Activated effector memory CD4-positive, alpha-beta T cell treated with anti-CD3 and anti-CD28 coated beads, Interleukin-2, amount 50 U/mL, for 16 hours (primary cell): ENCODE data around the gene HTRA3.

Source experiments
- DNase-seq: peaks from one replicate; pipeline ENCODE4 v3.0.0-alpha.2; 2020

Gene HTRA3

DNA sequence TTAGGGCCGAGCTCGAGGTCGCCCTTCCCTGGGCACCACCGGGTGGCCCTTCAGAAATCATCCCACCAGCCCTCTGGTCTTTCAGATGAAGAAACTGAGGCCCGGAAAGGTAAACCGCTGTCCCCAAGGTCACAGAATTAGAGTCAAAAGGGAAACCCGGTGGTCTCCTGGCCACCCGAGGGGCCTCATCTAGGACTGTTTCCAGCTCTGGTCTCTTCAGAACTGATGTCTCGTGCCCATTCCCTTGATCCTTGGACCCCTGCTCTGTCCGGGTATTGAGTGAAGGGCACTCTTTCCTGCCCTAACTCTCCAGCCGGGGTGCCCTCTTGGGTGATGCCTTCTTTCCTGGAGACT, 841 bp downstream of the HTRA3 start:
- no peak for DNase-seq

DNA sequence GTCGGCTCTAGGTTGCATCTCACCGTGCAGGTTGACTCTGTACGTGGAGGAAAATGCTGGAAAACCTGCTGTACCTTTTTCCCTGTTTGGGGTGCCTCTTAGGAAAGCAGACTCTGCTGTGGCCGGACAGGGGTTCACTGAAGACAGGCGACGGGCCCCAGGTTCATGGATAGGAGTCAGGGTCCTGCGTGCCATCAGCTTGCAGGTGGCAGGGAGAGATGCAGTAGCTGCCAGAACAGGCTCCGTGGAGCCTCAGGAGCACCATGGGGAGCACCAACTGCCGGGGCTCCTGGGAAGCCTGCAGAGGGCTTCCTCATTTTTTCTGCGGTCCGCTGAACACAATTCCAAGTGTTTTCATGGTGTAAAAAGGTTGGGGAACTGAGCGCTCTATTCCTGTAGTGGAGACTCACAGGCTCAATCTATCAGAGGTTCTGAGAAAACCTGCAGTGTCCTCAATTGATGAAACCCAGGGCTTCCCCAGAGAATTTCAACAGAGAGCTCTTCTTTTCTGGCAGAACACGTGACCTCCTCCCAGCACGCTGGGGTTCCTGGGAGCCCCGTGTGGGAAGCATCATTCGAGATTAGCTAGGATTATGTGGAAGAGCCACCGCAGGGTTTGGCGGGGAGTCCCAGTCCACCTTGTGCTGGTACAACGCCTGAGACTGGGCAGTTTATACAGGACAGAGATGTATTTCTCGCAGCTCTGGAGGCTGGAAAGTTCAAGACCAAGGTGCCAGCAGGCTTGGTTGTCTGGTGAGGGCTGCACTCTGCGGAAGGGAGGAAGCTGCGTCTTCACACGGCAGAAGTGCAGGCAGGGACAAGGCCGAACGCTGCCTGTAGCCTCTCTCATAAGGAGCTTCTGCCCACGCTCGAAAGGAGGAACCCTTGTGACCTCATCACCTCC, 1.6 kb downstream of the HTRA3 start:
- no peak for DNase-seq

DNA sequence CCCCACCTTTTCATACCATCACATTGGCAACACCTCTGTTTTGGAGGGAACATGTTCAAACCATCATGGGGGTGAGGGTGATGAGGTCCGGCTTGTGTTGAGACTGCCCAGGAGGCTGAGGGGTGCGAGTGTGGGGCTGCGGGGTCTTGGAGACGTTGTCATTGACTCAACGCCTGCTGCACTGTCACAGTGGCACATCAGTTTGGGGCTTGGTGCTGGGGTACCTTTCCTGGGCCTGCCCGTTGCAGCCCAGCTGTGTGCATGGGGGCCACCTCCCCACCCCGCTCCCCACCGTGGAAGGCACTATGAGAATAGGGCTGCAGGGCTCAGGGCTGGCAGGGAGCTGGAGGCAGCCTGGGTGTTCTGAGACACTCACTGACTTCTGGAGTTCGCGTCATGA, 2.3 kb downstream of the HTRA3 start:
- no peak for DNase-seq

DNA sequence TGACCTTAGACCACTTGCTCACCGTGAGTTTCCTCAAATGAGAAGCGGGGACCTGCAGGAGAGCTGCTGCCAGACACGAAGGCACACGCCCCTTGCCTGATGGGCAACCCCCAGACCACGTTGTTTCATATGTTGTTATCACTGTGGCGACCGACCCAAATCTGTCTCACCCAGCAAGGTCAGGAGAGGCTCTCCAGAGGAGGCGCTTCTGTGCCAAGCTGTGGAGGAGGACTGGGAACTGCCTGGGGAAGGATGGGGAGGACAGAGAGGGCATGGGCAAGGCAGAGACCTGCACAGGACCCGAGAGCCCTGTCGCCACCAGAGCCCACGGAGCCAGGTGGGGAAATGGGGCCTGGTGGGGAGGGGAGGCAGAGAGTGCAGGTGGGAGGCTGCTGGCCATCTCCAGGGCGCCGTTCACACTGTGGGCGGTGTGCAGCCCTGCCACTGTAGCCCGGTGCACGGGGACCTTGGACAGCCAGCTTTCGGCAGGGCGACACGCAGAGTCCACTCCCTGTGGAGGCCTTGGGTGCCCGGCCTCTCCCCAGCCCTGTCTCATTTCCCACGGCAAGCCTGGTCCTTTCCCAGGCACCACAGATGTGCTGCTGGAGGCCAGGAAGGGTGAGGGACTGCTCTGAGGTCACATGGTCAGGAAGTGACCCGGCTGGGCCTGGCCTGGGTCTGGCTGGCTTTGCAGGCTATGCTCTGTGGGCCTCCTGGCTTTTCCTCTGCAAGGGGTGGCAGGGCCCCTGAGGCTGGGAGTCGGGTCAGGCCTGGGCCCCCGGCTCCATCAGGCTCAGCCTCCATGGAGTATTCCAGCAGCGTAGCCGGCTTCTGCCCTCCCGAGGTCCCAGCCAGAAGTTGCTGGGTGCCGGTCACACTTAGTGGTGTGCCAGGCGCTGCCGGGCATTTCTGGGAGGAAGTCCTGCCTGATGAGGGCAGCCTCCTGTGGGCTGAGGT, 3.2 kb downstream of the HTRA3 start:
- DNase-seq, result no peak

DNA sequence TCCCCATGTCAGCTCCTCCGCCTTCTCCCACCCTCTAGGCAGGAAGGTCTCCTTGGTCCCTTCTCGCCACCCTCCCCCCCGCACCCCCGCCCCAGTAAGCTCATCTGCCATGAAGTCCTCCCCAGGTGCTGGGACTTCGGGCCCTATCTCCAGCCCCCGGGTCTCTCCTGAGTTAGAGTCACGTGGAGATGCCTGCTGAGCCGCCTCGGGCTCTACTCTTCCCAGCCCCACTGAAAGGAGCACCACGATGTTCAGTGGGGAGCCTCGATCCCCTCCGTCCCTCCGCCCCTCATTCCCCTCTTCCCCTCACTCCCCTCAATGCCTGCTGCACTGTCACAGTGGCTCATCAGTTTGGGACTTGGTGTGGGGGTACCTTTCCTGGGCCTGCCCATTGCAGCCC, 3.9 kb downstream of the HTRA3 start:
- DNase-seq, result no peak

DNA sequence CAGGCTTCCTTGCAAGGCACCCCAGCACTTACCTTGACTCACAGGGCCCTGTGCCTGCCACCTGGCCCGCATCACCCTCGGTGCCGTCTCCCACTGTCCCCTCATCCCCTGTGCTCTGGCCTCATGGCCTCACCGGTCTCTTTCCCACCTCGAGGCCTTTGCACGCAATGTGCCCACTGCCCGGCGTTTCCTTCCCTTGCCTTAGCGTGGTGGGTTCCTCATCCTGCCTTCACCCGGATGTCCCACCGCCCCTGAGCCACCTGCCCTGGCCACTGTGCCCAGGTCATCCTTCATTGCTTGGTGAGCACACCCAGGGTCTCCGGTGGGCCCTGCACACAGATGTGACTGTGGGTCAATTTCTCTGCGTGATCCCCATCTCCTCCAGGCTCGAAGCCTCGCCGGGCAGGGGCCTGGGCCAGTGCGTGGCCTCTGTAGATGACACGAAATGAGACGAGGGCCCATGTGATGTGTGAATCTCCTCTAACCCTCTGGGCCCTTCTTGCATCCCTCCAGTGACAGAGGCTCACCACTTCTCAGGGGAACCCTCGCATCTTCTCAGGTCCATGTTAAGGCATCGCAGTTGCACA, 4.6 kb downstream of the HTRA3 start:
- no peak for DNase-seq

DNA sequence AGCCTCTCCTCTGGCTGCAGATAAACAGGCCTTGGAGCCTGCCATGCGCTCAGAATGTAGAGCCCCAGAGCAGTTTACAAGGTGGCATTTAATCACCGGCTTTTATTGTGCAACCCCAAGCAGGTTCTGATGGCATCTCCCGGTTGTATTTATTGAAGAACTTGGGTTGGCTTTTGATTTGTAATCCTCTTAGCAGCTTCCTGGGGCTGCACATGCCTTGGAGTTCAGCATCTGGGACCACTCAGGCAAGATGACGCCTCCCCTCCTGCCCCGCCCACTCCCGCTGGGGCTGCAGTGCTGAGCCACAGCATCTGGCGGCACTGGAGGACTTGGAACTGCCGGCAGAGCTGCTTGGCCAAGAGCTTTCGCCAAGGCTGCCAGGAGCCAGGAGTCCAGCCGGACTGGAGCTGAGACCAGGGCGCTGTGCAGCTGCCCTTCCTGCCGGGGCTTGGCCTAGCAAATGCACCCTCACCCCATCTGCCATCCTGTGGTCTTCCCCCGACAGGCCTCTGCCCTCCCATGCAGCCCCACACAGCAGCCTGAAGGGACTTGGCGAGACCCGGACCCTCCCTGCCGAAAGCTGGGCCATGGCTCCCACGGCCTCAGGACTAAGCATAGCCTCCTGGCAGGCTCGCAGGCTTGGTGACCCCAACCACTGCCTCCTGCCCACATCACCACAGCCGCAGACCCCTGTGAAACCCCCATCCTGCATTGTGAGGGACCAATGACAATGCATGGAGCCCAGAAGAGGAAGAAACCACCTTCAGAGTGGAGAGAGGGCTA, 5.4 kb downstream of the HTRA3 start:
- DNase-seq, result no peak

DNA sequence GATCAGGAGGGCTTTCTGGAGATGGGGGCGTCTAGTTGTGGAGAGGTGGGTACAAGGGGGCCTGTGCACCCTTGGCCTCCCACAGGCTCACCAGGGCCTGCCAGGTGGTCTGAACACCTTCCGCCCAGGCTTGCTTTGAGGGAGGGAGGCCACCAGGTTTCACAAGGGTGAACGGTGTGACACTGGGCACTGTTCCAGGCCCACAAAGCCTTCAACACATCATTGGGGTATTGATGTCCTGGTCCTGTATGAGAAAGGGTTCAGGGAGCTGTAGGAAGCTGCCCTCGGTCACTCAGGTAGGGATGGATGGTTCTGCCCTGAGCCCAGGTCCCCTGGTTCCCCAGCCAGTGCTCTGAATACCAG, 6.0 kb downstream of the HTRA3 start:
- no peak for DNase-seq

DNA sequence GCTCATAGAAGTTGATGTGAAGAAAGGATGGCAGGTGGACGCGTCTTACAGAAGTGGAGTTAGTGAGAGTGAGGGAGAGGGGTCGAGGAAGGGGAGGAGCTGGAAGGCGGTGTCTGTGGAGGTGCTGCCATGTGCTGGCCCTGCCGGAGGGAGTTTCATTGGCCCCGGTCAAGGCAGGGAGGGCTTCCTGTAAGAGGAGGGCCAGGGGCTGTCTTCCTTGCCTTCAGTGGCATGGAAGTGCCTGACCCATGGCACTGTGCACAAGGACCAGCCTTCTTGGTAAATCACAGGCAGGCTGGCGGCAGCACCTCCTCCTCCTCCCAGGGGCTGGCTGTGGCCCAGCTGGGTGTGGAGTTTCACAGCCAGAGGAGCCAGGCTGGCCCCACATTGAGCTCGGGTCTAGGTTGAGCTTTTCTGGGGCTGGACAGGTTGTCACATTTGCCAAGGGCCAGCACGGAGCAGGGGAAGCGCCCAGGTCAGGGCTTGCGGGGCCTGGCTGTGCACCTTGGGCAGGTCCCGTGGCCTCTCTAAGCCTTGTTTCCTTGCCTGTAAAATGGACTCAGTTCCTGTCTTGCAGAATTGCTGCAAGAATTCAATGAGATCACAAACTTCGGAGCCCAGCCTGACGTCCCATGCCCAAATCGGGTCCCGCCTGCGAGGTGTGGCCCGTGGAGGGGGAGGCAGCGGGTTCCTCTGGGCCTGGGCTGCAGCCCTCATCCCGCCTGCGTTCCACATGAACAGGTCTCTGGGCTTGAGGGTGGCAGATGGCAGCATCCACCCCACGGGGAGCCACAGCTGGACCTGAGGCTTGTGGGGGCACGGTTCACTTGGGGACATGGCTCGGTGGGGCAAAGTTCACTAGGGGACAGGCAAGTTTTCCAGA, 7.0 kb downstream of the HTRA3 start:
- no peak for DNase-seq

DNA sequence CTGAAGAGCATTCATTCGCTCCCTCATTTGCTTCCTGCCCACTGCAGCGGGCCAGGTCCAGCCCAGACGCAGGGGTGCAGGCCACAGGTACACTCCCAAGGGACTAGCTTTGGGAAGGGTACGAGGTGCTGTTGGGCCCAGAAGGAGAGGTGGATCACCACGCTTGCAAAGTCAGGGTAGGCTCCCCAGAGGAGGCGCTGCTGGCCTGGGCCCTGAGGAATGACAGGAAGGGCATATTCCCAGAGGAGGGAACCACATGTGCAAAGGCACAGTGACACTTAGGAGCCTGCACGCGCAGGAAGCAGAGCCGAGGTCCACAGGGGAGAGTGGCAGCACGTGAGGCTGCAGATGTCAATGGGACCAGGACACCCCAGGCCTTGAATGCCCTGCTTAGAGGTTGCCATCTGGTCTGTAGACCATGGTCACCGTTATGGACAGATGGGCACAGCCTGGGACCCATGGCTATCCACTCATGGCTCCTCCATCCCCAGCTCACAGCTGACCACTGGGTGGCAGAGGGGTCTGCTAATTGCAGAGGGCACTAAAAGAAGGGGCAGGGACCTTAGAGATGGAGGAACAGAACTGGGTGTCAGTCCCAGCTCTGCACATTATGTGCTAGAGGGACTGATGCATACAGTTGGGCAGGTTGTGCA, 7.9 kb downstream of the HTRA3 start:
- DNase-seq, result no peak

DNA sequence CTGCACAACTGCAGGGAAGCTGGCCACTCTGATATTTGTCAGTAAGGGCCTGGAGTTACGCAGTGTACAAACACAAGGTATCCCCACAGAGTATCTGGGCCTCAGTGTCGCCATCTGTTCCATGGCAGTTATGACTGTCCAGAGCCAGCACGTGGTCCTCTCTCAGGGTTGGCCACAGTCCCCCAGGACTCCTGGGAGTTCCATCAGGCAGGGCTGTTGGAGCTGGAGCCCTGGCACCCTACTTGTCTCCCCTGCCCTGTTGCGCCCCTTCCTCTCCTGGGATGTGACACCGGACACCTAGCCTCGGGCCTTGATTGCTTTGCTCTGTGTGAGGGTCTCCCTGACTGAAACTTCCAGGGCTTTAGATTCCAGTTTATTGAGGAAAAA, 8.4 kb downstream of the HTRA3 start:
- no peak for DNase-seq

DNA sequence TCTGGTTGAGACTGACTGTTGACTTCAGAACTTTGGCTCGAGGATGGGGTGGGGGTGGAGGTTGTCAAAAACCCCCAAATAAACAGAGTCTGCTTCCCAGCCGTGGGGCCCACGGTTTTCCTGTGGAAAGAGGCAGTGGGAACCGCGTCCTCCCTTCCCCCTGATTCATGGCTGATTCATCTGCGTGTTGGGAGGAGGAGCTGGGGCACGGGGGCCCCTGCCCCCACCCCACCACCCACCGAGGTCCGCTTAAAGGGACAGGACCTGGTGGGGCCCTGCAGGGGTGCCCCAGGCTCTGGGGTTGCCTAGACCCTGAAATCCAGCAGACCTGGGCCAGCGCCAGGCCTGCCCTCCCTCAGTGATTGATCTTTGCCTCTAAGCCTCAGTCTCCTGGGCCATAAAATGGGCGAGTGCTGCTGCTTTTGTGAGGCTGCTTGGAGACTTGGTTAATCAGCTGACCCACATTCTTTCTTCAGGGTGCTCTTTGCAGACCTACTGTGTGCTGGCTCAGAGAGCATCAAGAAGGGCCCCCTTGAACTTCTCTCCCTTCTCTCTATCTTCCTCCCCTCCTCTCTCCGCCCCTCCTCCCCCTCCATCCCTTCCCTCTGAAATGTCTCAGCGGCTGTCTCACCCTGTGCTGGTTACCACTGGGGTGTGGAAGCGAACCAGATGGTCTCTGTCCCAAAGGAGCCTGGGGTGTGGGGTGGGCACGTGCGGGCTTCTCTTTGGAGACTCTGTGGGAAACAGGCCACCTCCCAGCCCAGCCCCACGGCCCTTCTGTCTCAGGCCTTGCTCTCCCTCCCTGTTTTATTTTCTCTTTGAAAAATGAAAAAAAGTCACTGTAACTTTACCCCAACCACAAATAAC, 9.1 kb downstream of the HTRA3 start:
- no peak for DNase-seq

DNA sequence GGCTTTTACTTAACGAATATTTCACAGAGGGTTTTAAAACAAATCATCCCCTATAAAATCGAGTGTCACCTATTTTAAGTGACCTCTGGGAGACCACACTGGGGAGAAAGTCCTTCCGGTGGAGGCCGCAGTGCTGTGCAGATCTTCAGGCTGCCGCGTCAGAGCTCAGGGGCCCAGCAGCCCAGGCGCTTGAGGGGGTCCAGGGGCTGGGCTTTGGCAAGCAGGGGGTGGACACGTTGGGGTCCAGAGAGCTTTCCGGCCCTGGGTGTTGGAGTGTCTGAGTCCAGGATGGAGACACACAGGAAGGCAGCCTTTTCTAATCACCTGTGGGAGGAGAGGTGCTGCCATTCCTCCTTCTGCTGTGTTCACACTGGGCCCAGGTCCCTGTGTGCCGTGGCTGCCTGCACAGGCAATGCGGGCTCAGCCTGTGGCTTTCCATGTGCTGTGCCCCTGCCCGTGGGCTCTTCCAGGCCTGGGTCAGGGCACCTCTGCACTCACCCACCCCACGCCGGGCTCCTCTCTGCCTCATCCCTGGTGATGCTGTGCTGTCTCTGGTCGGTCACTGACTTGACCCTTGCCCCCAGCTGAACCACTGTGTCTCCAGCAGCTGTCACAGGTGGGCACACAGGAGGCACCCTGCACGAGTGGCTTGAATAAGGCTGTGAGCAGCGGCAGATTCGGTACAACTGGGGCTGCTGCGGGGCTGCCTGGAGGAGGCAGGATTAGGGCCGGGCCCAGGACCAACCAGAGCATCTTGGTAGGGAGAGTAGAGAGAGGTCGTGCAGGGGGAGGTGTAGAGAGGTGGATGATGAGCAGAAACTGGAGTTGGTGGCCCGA, 10.0 kb downstream of the HTRA3 start:
- DNase-seq, result no peak

DNA sequence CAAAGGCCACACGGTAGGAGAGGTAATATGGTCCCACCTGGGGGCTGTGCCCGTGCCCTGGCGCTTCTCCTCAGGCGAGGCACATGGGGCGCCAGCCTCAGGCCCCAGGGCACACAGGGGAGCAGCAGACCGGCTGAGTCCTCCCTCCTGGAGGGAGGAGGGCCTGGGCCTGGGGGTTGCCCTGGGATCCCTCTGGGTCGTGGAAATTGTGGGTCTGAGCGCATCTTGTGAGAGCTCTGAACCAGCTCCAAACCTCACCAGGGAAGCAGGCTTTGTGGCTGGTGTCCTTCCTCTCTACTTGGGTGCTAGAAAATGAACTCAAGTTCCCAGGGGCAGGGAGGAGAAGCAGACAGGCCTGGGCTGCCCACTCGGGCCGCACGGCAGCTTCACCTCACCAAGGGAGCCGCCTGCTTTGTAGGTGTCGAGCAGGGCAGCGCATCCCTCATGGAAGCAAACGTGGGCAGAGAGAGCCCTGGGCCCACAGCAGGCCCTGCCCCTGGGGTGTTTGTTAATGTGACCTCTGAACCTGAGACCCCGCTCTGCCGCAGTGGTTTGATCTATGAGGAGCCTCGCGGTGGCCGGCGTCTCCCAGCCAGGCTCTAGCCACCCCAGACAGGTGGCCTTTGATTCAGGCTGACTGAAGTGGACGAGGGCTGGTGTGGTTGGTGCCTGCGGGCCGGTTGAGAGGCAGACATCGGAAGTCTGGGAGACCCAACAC, 10.8 kb downstream of the HTRA3 start:
- no peak for DNase-seq

DNA sequence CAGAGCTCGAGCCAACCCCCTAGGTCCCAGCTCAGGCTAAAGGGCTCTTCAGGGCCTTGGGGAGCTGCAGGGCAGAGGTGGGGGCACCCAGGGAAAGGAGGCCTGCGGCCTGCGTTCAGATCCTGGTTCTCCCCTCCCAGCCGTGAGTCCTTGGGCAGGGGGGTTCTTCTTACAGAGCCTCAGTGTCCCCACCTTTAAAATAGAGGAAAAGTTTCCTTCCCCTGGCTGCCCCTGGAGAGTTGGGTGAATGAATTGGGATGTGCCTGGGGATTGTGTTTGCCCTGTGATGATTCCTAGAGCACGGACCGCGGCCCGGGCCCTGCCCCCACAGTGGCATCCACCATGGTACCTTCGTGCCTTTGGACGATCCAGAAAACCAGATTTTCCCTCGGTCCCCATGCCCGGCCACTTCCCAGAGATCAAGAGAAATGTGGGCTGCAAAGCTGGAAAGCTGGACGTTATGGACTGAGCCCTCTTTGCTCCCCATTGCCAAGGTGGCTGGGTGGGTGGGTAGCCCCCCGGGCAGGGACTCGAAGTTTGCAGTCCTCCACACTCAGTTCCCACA, 11.4 kb downstream of the HTRA3 start:
- DNase-seq, result no peak

DNA sequence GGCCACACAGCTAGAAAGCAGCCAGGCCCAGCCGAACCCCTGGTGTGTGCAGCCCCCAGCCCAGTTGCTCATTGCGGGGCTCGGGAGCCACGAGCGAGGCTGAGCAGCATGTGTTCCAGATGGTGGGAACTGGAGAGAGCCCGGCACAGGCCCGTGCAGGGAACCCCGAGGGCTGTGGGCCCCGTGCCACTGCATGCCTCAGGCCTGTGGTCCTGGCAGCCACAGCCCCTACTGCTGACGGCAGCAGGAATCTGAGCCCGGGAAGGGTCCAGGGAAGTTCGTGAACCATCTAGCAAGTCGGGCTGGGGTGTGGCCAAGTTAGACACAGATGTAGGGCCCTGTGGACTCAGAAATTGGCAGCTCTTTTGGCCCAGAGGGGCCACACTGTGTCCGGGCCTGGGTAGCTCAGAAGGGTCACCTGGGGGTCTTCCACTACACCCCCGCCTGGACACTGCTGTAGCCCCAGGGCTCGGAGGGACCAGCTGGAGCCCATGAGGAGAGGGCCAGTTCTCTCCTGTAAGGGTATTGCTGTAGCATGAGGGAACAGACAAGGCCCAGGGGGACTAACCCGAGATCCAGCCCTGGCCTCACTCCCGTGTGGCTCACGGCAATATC, 12.1 kb downstream of the HTRA3 start:
- no peak for DNase-seq

DNA sequence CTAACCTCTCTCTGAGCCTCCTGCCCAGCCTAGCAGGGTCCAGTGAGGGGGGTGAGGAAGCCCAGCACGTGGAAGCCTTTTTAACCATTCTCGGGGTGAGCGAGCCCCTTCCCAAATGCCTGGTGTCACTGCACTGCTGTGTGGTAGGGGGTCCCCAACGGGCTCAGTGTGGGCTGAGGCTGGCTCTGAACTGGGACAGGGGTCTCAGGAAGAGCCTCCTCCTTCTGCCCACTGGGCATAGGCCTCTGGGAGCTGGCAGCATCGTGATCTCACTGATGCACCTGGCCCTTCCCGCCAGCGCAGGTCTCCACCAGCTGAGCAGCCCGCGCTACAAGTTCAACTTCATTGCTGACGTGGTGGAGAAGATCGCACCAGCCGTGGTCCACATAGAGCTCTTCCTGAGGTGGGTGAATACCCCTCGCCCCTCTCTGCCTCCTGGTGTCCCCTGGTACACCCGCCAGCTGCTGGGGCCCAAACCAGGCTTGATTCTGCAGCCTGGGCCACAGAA, 12.6 kb downstream of the HTRA3 start:
- DNase-seq, result no peak

DNA sequence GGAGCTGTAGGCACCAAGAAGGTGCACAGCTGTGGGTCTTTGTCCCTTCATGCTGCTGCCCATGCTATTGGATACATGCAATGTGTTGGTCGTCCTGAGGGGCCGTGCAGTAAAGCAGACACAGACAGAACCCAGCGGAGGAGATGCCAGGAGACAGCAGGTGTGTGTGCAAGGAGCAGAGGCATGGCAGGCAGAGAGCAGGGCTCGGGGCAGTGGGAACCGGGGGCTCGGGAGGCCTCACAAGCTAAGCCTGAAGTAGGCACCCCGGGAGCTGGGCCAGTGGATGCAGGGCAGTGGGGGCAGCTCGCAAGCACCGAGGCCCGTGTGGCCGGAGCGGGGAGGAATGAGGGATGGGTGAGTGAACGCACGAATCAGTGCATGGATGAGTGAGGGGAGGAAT, 13.2 kb downstream of the HTRA3 start:
- DNase-seq, result no peak
